DOHH2 (cell line): ENCODE results near the gene CLCN6.

Experiments used
- H3F3A ChIP-seq: fragments of 200-600 bp; sonication (generic), shearing (Covaris generic); 2 replicates; pipeline ENCODE4 v1.6.0; 2016; ENCODE audit warnings: antibody characterized with exemption, mild to moderate bottlenecking; ENCODE audit not compliant: control insufficient read depth, insufficient read depth
- H3K27ac ChIP-seq: fragments of 200-600 bp; sonication (generic); 2 replicates; pipeline ENCODE4 v1.5.1; 2014; ENCODE audit warnings: low read depth, mild to moderate bottlenecking, low read length, moderate library complexity
- H3K27me3 ChIP-seq: fragments of 200-600 bp; sonication (generic); 2 replicates; pipeline ENCODE4 v1.6.1; 2014; ENCODE audit warnings: mild to moderate bottlenecking, low read length, mixed read lengths; ENCODE audit not compliant: control insufficient read depth
- H3K36me3 ChIP-seq: fragments of 200-600 bp; sonication (generic); 2 replicates; pipeline ENCODE4 v1.6.1; 2014; ENCODE audit warnings: mild to moderate bottlenecking, low read length, moderate library complexity, mixed read lengths; ENCODE audit not compliant: control insufficient read depth
- H3K4me1 ChIP-seq: fragments of 200-600 bp; sonication (generic); 2 replicates; pipeline ENCODE4 v1.6.1; 2014; ENCODE audit warnings: mild to moderate bottlenecking, low read length, mixed read lengths; ENCODE audit not compliant: control insufficient read depth
- H3K4me2 ChIP-seq: fragments of 200-600 bp; sonication (generic); 2 replicates; pipeline ENCODE4 v1.6.0; 2014; ENCODE audit warnings: mild to moderate bottlenecking, low read length, moderate library complexity
- H3K4me3 ChIP-seq: fragments of 200-600 bp; sonication (generic); 2 replicates; pipeline ENCODE4 v1.5.1; 2014; ENCODE audit warnings: mild to moderate bottlenecking, low read length, mixed read lengths
- H3K79me2 ChIP-seq: fragments of 200-600 bp; sonication (generic); 2 replicates; pipeline ENCODE4 v1.6.1; 2014; ENCODE audit warnings: mild to moderate bottlenecking, low read length, mixed read lengths; ENCODE audit not compliant: control insufficient read depth
- H3K9me2 ChIP-seq: fragments of 200-600 bp; sonication (generic); replicated peaks from 2 replicates; pipeline ENCODE4 v1.6.1; 2014; ENCODE audit warnings: mild to moderate bottlenecking, low read length, mixed read lengths; ENCODE audit not compliant: control insufficient read depth
- H3K9me3 ChIP-seq: fragments of 200-600 bp; sonication (generic); 2 replicates; pipeline ENCODE4 v1.6.1; 2014; ENCODE audit warnings: antibody characterized with exemption, low read length, mixed read lengths; ENCODE audit not compliant: control insufficient read depth, insufficient read depth
- H4K20me1 ChIP-seq: fragments of 200-600 bp; sonication (generic); 2 replicates; pipeline ENCODE4 v1.6.0; 2014; ENCODE audit warnings: low read depth, mild to moderate bottlenecking, antibody characterized with exemption, low read length, moderate library complexity; ENCODE audit not compliant: control insufficient read depth, insufficient read depth
- CTCF ChIP-seq: fragments of 200-600 bp; sonication (generic); IDR thresholded peaks from one replicate; pipeline ENCODE4 v1.5.1; 2014; ENCODE audit warnings: antibody characterized with exemption, mild to moderate bottlenecking, low read depth, low read length; ENCODE audit not compliant: poor library complexity, severe bottlenecking
- EZH2phosphoT487 ChIP-seq: fragments of 200-600 bp; sonication (generic); IDR thresholded peaks from 2 replicates; pipeline ENCODE4 v1.6.1; 2017; ENCODE audit warnings: borderline replicate concordance, mild to moderate bottlenecking, antibody characterized with exemption, low read length, moderate library complexity, mixed read lengths

CLCN6 gene

GRCh38 chr1:11799099-11799498 lies 6.9 kb upstream of the CLCN6 start:
- no peaks in the 10 kb centered on the region; the same call in 1 of the 2 replicates for H3F3A ChIP-seq
- H4K20me1 ChIP-seq = peaks cover 7% of the 10 kb centered on the region; the same call in 1 of the 2 replicates
- H3K9me2 ChIP-seq = no peaks in the 10 kb centered on the region
- no peaks in the 10 kb centered on the region for H3K27me3 ChIP-seq
- no peaks in the 10 kb centered on the region for H3K9me3 ChIP-seq
- no peak for TF ChIP-seq CTCF
- TF ChIP-seq EZH2phosphoT487 = no peak
- peaks cover 22% of the 10 kb centered on the region for H3K4me1 ChIP-seq
- no peak overlapping the region for H3K4me2 ChIP-seq
- no peak overlapping the region for H3K4me3 ChIP-seq
- peaks cover 21% of the 10 kb centered on the region for H3K79me2 ChIP-seq
- H3K27ac ChIP-seq = no peak overlapping the region
- peaks cover 71% of the 10 kb centered on the region for H3K36me3 ChIP-seq

- Histone ChIP-seq H3K4me2 (no peak overlapping the region), H4K20me1 (peaks cover 7% of the 10 kb centered on the region; the same call in 1 of the 2 replicates), H3K79me2 (peaks cover 28% of the 10 kb centered on the region), H3K4me1 (peaks cover 30% of the 10 kb centered on the region), H3K9me2 (no peaks in the 10 kb centered on the region), H3K4me3 (no peak overlapping the region), H3K36me3 (peaks cover 63% of the 10 kb centered on the region), H3K9me3 (no peaks in the 10 kb centered on the region), H3K27ac (no peak overlapping the region), H3K27me3 (no peaks in the 10 kb centered on the region), H3F3A (peaks cover 5% of the 10 kb centered on the region)
- TF ChIP-seq CTCF = no peak
- no peak for TF ChIP-seq EZH2phosphoT487
Observed at GRCh38 chr1:11799896-11800295, 6.1 kb upstream of the CLCN6 start.

GRCh38 chr1:11800391-11800755 lies 5.6 kb upstream of the CLCN6 start:
- Histone ChIP-seq H3K4me3 (no peak overlapping the region), H3F3A (peaks cover 5% of the 10 kb centered on the region), H3K36me3 (peaks cover 63% of the 10 kb centered on the region), H3K4me2 (no peak overlapping the region), H3K27ac (no peak overlapping the region), H3K27me3 (no peaks in the 10 kb centered on the region), H3K9me2 (no peaks in the 10 kb centered on the region), H3K4me1 (peaks cover 32% of the 10 kb centered on the region), H3K79me2 (peaks cover 33% of the 10 kb centered on the region), H4K20me1 (peaks cover 7% of the 10 kb centered on the region; the same call in 1 of the 2 replicates), H3K9me3 (no peaks in the 10 kb centered on the region)
- TF ChIP-seq EZH2phosphoT487 (no peak), CTCF (no peak)
